ENCODE results near the gene CACNA1C.

CACNA1C gene

GRCh38 chr12:2142068-2142467 is 89.3 kb downstream of the CACNA1C start:
- DNase-seq, result no peak

GRCh38 chr12:2144951-2145350 is 92.2 kb downstream of the CACNA1C start:
- DNase-seq, result no peak

- no peak for DNase-seq
Measured at GRCh38 chr12:2145433-2145998, 92.7 kb downstream of the CACNA1C start.

- no peak for DNase-seq
Measured at GRCh38 chr12:2147335-2147734, 94.5 kb downstream of the CACNA1C start.

GRCh38 chr12:2149091-2149490 is 96.3 kb downstream of the CACNA1C start:
- DNase-seq, result no peak

- DNase-seq, result no peak
Measured at GRCh38 chr12:2150833-2151232, 98.0 kb downstream of the CACNA1C start.

GRCh38 chr12:2151391-2151790 is 98.6 kb downstream of the CACNA1C start:
- DNase-seq, result no peak

GRCh38 chr12:2152134-2152533 is 99.3 kb downstream of the CACNA1C start:
- no peak for DNase-seq

GRCh38 chr12:2154050-2154449 is 101.3 kb downstream of the CACNA1C start:
- DNase-seq, result no peak

GRCh38 chr12:2154521-2154920 is 101.7 kb downstream of the CACNA1C start:
- DNase-seq, result no peak

GRCh38 chr12:2156333-2156732 is 103.5 kb downstream of the CACNA1C start:
- no peak for DNase-seq

GRCh38 chr12:2160043-2160442 is 107.3 kb downstream of the CACNA1C start:
- no peak for DNase-seq

- no peak for DNase-seq
Measured at GRCh38 chr12:2161473-2161872, 108.7 kb downstream of the CACNA1C start.

GRCh38 chr12:2163177-2163941 is 110.6 kb downstream of the CACNA1C start:
- DNase-seq, result no peak

- no peak for DNase-seq
Measured at GRCh38 chr12:2165021-2165420, 112.2 kb downstream of the CACNA1C start.

GRCh38 chr12:2165927-2166326 is 113.1 kb downstream of the CACNA1C start:
- DNase-seq, result no peak

- DNase-seq, result no peak
Measured at GRCh38 chr12:2166696-2167095, 113.9 kb downstream of the CACNA1C start.

GRCh38 chr12:2167231-2167630 is 114.4 kb downstream of the CACNA1C start:
- DNase-seq, result no peak

- no peak for DNase-seq
Measured at GRCh38 chr12:2168808-2169207, 116.0 kb downstream of the CACNA1C start.

- DNase-seq, result no peak
Measured at GRCh38 chr12:2169489-2169888, 116.7 kb downstream of the CACNA1C start.

GRCh38 chr12:2169940-2170339 is 117.2 kb downstream of the CACNA1C start:
- no peak for DNase-seq

GRCh38 chr12:2170376-2170775 is 117.6 kb downstream of the CACNA1C start:
- no peak for DNase-seq

- no peak for DNase-seq
Measured at GRCh38 chr12:2171672-2172426, 119.1 kb downstream of the CACNA1C start.
